Muscle of arm (tissue), 12 donors: ENCODE measurements around the gene CFAP92. TPM values are rescaled to one million over a fixed set of nuclear protein-coding genes. Genes with fewer than 3 reads are reported as not detected.

Experiments used
- DNase-seq: peaks from one replicate; pipeline ENCODE4 v3.0.0-alpha.2; 2013
- polyA plus RNA-seq, 12 donors: library from polyadenylated mRNA; unstranded; fragments of 120-200 nt; gene quantifications; one replicate each; pipeline ENCODE4 v1.2.1, GENCODE V29; 2013; ENCODE audit not compliant: insufficient read length in 12 of 12

The CFAP92 gene
- polyA plus RNA-seq, 12 donors = 0.42 to 3.9 (median 1.1) TPM; not detected in 2

GRCh38 chr3:128991355-128991895 is 2.5 kb downstream of the CFAP92 start:
- no peak for DNase-seq

- no peak for DNase-seq
Observed at GRCh38 chr3:128988286-128988685, 5.6 kb downstream of the CFAP92 start.

GRCh38 chr3:128987302-128988100 is 6.4 kb downstream of the CFAP92 start:
- DNase-seq = no peak

GRCh38 chr3:128984596-128984995 is 9.3 kb downstream of the CFAP92 start:
- no peak for DNase-seq

GRCh38 chr3:128983293-128984069 is 10.4 kb downstream of the CFAP92 start:
- DNase-seq = no peak

- DNase-seq = no peak
Observed at GRCh38 chr3:128975276-128975675, 18.6 kb downstream of the CFAP92 start.

- no peak for DNase-seq
Observed at GRCh38 chr3:128973988-128974564, 19.8 kb downstream of the CFAP92 start.

GRCh38 chr3:128971421-128972100 is 22.3 kb downstream of the CFAP92 start:
- peak; percentile 65 for DNase-seq

GRCh38 chr3:128970740-128971047 is 23.2 kb downstream of the CFAP92 start:
- DNase-seq = no peak

GRCh38 chr3:128969993-128970739 is 23.7 kb downstream of the CFAP92 start:
- peak; percentile 57 for DNase-seq

GRCh38 chr3:128967748-128968355 is 26.0 kb downstream of the CFAP92 start:
- no peak for DNase-seq

GRCh38 chr3:128965818-128966217 is 28.1 kb downstream of the CFAP92 start:
- no peak for DNase-seq

GRCh38 chr3:128965280-128965679 is 28.6 kb downstream of the CFAP92 start:
- DNase-seq = no peak

- DNase-seq = no peak
Observed at GRCh38 chr3:128956440-128956839, 37.4 kb downstream of the CFAP92 start.

- no peak for DNase-seq
Observed at GRCh38 chr3:128950223-128950938, 43.5 kb downstream of the CFAP92 start.

- DNase-seq = no peak
Observed at GRCh38 chr3:128949158-128949557, 44.7 kb downstream of the CFAP92 start.

GRCh38 chr3:128946411-128946810 is 47.5 kb downstream of the CFAP92 start:
- DNase-seq = no peak

- no peak for DNase-seq
Observed at GRCh38 chr3:128945878-128946175, 48.0 kb downstream of the CFAP92 start.

GRCh38 chr3:128945041-128945877 is 48.6 kb downstream of the CFAP92 start:
- DNase-seq = no peak
